Natural killer cell (primary cell): ENCODE data around the gene PCSK5. TPM values are rescaled to one million over a fixed set of nuclear protein-coding genes. Genes with fewer than 3 reads are reported as not detected.

ENCODE experiments used
- ATAC-seq, 3 donors: fragments of 150-1000 bp in 2 of 3; fragments of 200-7000 bp in 1 of 3; cut with Tn5 transposase; 1 replicate in 1 of 3; 2 replicates in 2 of 3; pipeline ENCODE4 v1.10.0; 2021; ENCODE audit warnings: mild to moderate bottlenecking in 2 of 3, moderate library complexity in 2 of 3
- DNase-seq, 2 donors: peaks; one replicate each; pipeline versions ENCODE4 v3.0.0 to v3.0.0-alpha.2; 2013 to 2021; ENCODE audit warnings: mixed read lengths in 1 of 2
- H3K27ac ChIP-seq: one replicate; pipeline ENCODE4 v1.5.1; 2013; ENCODE audit warnings: mild to moderate bottlenecking, low read length
- H3K27me3 ChIP-seq: one replicate; pipeline ENCODE4 v1.6.1; 2013; ENCODE audit warnings: low read length; ENCODE audit not compliant: control insufficient read depth, insufficient read depth
- H3K36me3 ChIP-seq: one replicate; pipeline ENCODE4 v1.6.1; 2013; ENCODE audit warnings: low read length; ENCODE audit not compliant: control insufficient read depth, insufficient read depth
- H3K4me1 ChIP-seq: one replicate; pipeline ENCODE4 v1.6.1; 2013; ENCODE audit warnings: low read length; ENCODE audit not compliant: control insufficient read depth, insufficient read depth
- H3K4me3 ChIP-seq: one replicate; pipeline ENCODE4 v1.5.1; 2013; ENCODE audit warnings: low read length
- H3K9me3 ChIP-seq: one replicate; pipeline ENCODE4 v1.6.1; 2013; ENCODE audit warnings: low read length; ENCODE audit not compliant: control insufficient read depth, insufficient read depth
- H3K27ac Mint-ChIP-seq, 2 donors: one replicate each; pipeline ENCODE4 v1.8.0; 2022; ENCODE audit warnings: mild to moderate bottlenecking in 2 of 2, mixed read lengths in 2 of 2, moderate library complexity in 1 of 2
- H3K27me3 Mint-ChIP-seq, 2 donors: one replicate each; pipeline ENCODE4 v1.8.0; 2022; ENCODE audit warnings: low read depth in 2 of 2, mixed read lengths in 2 of 2
- H3K36me3 Mint-ChIP-seq: one replicate; pipeline ENCODE4 v1.8.0; 2022; ENCODE audit warnings: mixed read lengths
- H3K4me1 Mint-ChIP-seq, 2 donors: one replicate each; pipeline ENCODE4 v1.8.0; 2022; ENCODE audit warnings: mixed read lengths in 2 of 2
- H3K4me3 Mint-ChIP-seq: one replicate; pipeline ENCODE4 v1.8.0; 2022; ENCODE audit warnings: mild to moderate bottlenecking, moderate library complexity, mixed read lengths
- H3K9me3 Mint-ChIP-seq, 2 donors: one replicate each; pipeline ENCODE4 v1.8.0; 2022; ENCODE audit warnings: mixed read lengths in 2 of 2
- CTCF ChIP-seq: fragments of 200-600 bp; IDR thresholded peaks from one replicate; pipeline ENCODE4 v1.8.0; 2022; ENCODE audit warnings: antibody characterized with exemption
- WGBS: methylation state at CpG from one replicate; pipeline ENCODE4 v1.1.7; 2013; ENCODE audit warnings: missing lambda C conversion rate; ENCODE audit not compliant: insufficient coverage; 5-methylcytosine and 5-hydroxymethylcytosine counted together
- intact Hi-C: fragments of 100-400 bp; cut with micrococcal nuclease; formaldehyde crosslinking; loops from one replicate; pipeline ENCODE4 v1.14.2; 2022
- total RNA-seq, 4 donors: library from RNA; stranded (reverse); fragments of 120-200 nt in 1 of 4; gene quantifications; one replicate each; pipeline versions ENCODE4 v1.2.3 to v1.2.4, GENCODE V29; 2013 to 2022

The PCSK5 gene
- total RNA-seq, 3 donors from 2014 or later (not counting 1 experiment from before 2014, with no cell fraction given): 2.4 to 13.2 (median 5.7) TPM

- Mint-ChIP-seq H3K4me1 (no peaks in the 10 kb centered on the region), H3K27me3 (peaks cover 5 to 7% of the 10 kb centered on the region in 2 donors), H3K4me3 (no peak overlapping the region), H3K27ac (no peak overlapping the region), H3K9me3 (no peaks in the 10 kb centered on the region), H3K36me3 (no peaks in the 10 kb centered on the region)
- no peak overlapping the region for H3K4me3 ChIP-seq
- intact Hi-C loops: no loop called here
- H3K9me3 ChIP-seq: no peaks in the 10 kb centered on the region
- H3K4me1 ChIP-seq: no peaks in the 10 kb centered on the region
- H3K36me3 ChIP-seq: no peaks in the 10 kb centered on the region
- H3K27ac ChIP-seq: no peak overlapping the region
- WGBS: 100% methylated on average over 4 of the region's 5 CpGs
- ATAC-seq (no peak), DNase-seq (no peak)
- TF ChIP-seq CTCF: no peak
- no peaks in the 10 kb centered on the region for H3K27me3 ChIP-seq
Observed at GRCh38 chr9:75921391-75922127, 31.1 kb downstream of the PCSK5 start.

- no peaks in the 10 kb centered on the region for H3K9me3 Mint-ChIP-seq
- no peak for TF ChIP-seq CTCF
- Histone ChIP-seq H3K27ac (no peak overlapping the region), H3K4me3 (no peak overlapping the region), H3K36me3 (no peaks in the 10 kb centered on the region), H3K9me3 (no peaks in the 10 kb centered on the region), H3K27me3 (no peaks in the 10 kb centered on the region), H3K4me1 (no peaks in the 10 kb centered on the region)
- ATAC-seq (no peak), DNase-seq (no peak)
- H3K4me3 Mint-ChIP-seq: no peak overlapping the region
- no CpG with 5 or more reads among the region's 2 CpGs for WGBS
- H3K27me3 Mint-ChIP-seq: peaks cover 5 to 7% of the 10 kb centered on the region in 2 donors
- intact Hi-C loops: no loop called here
- H3K27ac Mint-ChIP-seq: no peak overlapping the region
- H3K4me1 Mint-ChIP-seq: no peaks in the 10 kb centered on the region
- H3K36me3 Mint-ChIP-seq: no peaks in the 10 kb centered on the region
Observed at GRCh38 chr9:75926385-75926784, 35.9 kb downstream of the PCSK5 start.

- TF ChIP-seq CTCF: no peak
- no peak for DNase-seq
- Mint-ChIP-seq H3K27me3 (peaks cover 2 to 5% of the 10 kb centered on the region in 2 donors), H3K27ac (no peak overlapping the region), H3K36me3 (no peaks in the 10 kb centered on the region), H3K4me3 (no peak overlapping the region), H3K4me1 (no peaks in the 10 kb centered on the region), H3K9me3 (no peaks in the 10 kb centered on the region)
- 89% methylated on average over 2 of the region's 2 CpGs for WGBS
- ATAC-seq: no peak
- intact Hi-C loops: no loop called here
- Histone ChIP-seq H3K36me3 (no peaks in the 10 kb centered on the region), H3K4me1 (no peaks in the 10 kb centered on the region), H3K4me3 (no peak overlapping the region), H3K9me3 (no peaks in the 10 kb centered on the region), H3K27me3 (no peaks in the 10 kb centered on the region), H3K27ac (no peak overlapping the region)
Observed at GRCh38 chr9:75927356-75927755, 36.9 kb downstream of the PCSK5 start.

GRCh38 chr9:75930190-75930589, 39.7 kb downstream of the PCSK5 start:
- no peaks in the 10 kb centered on the region for H3K9me3 ChIP-seq
- intact Hi-C loops: no loop called here
- H3K36me3 ChIP-seq: no peaks in the 10 kb centered on the region
- H3K27me3 Mint-ChIP-seq: no peaks in the 10 kb centered on the region
- H3K36me3 Mint-ChIP-seq: no peaks in the 10 kb centered on the region
- TF ChIP-seq CTCF: no peak
- ATAC-seq (no peak), DNase-seq (no peak)
- H3K27ac Mint-ChIP-seq: no peak overlapping the region
- H3K9me3 Mint-ChIP-seq: no peaks in the 10 kb centered on the region
- H3K4me3 Mint-ChIP-seq: no peak overlapping the region
- no peaks in the 10 kb centered on the region for H3K4me1 Mint-ChIP-seq
- H3K27ac ChIP-seq: no peak overlapping the region
- 98% methylated on average over 3 of the region's 4 CpGs for WGBS
- H3K4me1 ChIP-seq: no peaks in the 10 kb centered on the region
- no peak overlapping the region for H3K4me3 ChIP-seq
- no peaks in the 10 kb centered on the region for H3K27me3 ChIP-seq
